ENCODE data around the gene PCYT1A. TPM values are rescaled to one million over a fixed set of nuclear protein-coding genes. Genes with fewer than 3 reads are reported as not detected.

The PCYT1A gene
- total RNA-seq, 2 donors from 2014 or later: 30.9 to 47.8 TPM

DNA sequence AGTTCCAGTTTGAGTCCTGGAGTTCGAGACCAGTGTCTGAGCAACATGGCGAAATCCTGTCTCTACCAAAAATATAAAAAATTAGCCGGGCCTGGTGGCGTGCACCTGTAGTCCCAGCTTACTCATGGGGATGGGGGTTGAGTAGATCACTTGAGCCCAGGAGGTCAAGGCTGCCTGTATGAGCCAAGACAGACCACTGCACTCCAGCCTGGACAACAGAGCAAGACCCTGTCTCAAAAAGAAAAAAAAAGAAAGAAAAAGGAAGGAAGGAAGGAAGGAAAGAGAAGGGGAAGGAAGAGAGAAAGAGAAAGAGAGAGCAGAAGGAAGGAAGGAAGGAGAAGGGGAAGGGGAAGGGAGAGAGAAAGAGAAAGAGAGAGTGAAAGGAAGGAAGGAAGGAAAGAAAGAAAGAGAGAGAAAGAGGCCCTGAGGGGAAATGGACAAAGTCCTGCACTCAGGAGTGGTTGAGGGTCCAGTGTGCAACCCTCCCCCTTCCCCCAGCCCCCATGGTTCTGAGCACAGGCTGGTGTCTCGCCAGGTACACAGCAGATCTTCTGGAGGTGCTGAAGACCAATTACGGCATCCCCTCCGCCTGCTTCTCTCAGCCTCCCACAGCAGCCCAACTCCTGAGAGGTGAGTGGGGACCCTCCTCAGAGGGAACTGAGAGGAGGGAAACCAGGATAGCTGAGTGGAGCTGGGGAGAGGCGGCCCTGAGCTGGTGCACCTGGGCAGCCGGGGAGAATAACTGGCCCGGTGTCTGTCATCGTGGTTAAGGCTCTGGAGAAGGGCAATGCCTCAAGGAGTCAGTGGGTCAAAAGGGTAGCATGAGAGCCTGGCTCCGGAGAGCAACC, 70.0 kb downstream of the PCYT1A start:
- no peak overlapping the region for H3K27ac ChIP-seq
- DNase-seq: no peak
- no peaks in the 10 kb centered on the region for H3K27me3 ChIP-seq
- no peak overlapping the region for H3K4me3 ChIP-seq
- H3K4me1 ChIP-seq: peaks cover 11% of the 10 kb centered on the region
- intact Hi-C loops (cut with DNase I): no loop called here
- 87 to 94% methylated on average over 12 of the region's 12 CpGs for WGBS, 2 donors
- no peaks in the 10 kb centered on the region for H3K9me3 ChIP-seq
- no peak for ATAC-seq
- TF ChIP-seq, protein P1, sequence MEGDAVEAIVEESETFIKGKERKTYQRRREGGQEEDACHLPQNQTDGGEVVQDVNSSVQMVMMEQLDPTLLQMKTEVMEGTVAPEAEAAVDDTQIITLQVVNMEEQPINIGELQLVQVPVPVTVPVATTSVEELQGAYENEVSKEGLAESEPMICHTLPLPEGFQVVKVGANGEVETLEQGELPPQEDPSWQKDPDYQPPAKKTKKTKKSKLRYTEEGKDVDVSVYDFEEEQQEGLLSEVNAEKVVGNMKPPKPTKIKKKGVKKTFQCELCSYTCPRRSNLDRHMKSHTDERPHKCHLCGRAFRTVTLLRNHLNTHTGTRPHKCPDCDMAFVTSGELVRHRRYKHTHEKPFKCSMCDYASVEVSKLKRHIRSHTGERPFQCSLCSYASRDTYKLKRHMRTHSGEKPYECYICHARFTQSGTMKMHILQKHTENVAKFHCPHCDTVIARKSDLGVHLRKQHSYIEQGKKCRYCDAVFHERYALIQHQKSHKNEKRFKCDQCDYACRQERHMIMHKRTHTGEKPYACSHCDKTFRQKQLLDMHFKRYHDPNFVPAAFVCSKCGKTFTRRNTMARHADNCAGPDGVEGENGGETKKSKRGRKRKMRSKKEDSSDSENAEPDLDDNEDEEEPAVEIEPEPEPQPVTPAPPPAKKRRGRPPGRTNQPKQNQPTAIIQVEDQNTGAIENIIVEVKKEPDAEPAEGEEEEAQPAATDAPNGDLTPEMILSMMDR (IDR thresholded peaks at IDR 0.05): no peak
- TF ChIP-seq POLR2A (IDR thresholded peaks at IDR 0.05): no peak
- no peaks in the 10 kb centered on the region for H3K36me3 ChIP-seq (replicated peaks in 1 of 2; ENCODE audit: insufficient read depth in 1 of 2, low read depth in 2 of 2)

DNA sequence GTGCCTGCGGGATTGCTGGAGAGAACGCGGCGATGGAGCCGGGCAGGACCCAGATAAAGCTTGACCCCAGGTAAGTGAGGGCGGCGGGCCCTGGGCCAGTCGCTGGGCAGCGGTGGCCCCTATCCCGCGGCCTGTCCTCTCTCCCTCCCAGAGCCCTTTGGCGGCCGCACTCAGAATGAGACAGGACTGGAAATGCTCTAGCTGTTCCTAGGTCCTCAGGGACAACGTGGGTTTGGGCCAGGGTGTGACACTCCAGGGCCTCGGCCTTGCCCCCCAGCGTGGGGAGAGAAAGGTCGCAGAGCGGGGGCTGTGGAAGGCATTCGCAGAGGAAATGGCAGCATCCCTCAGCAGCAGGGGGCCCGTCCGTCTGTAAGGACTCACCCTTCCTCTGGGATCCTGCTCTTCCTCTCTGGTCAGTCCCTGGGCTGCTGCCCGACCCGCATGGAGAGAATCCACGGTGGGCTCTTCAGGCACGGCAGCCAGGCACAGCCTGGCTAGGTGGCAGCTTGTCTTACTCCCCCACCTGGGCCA, 70.8 kb downstream of the PCYT1A start:
- Histone ChIP-seq H3K4me3 (no peak overlapping the region), H3K27me3 (no peaks in the 10 kb centered on the region), H3K9me3 (no peaks in the 10 kb centered on the region), H3K27ac (no peak overlapping the region), H3K4me1 (peaks cover 11% of the 10 kb centered on the region), H3K36me3 (replicated peaks in 1 of 2; ENCODE audit: insufficient read depth in 1 of 2, low read depth in 2 of 2) (no peaks in the 10 kb centered on the region)
- ATAC-seq (peak; percentile 30), DNase-seq (no peak)
- intact Hi-C loops (cut with DNase I): no loop called here
- TF ChIP-seq POLR2A (IDR thresholded peaks at IDR 0.05): no peak
- TF ChIP-seq, protein P1 (IDR thresholded peaks at IDR 0.05): no peak
- WGBS, 2 donors: 25 to 33% methylated on average over 1 to 24 of the region's 25 CpGs

DNA sequence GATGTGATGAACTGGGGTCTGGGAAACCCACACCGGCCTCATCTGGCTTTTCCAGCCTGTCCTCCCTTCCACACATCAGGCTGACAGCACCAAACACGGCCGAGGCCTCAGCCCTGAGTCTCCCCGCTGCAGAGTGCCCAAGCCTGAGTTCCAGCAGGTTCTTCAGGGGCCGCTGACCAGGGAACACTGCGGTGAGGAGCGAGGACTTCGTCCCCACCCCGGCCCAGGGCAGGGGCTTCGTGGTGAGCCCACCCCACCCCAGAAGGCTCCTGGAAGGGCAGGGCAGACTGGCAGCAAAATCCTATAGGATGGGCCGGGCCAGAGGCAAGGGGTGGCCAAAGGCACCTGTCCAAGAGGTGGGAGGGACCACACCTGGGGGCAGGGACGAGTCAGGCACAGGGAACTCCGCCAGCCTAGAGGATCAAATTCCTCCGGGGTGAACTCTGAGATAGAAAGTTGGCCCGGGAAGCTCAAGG, 71.4 kb downstream of the PCYT1A start, which contains the start of gene SLC51A:
SLC51A (plus strand) TSS at position 446 of the 476 bp plus-strand sequence. CDS start 179 bp downstream, outside the sequence.
- no peak within 1 kb of the TSS for H3K27ac ChIP-seq
- H3K9me3 ChIP-seq: no peaks in the 10 kb centered on the region
- 41 to 43% methylated on average over 13 to 15 of the region's 15 CpGs for WGBS, 2 donors
- peak in 2 of 4 donors; percentile 53 to 69 for DNase-seq
- peak; percentile 49 for ATAC-seq
- intact Hi-C loops (cut with DNase I): no loop called here
- peaks cover 11% of the 10 kb centered on the region for H3K4me1 ChIP-seq
- TF ChIP-seq, protein P1 (IDR thresholded peaks at IDR 0.05): no peak
- H3K4me3 ChIP-seq: no peak within 1 kb of the TSS
- H3K27me3 ChIP-seq: no peaks in the 10 kb centered on the region
- no peaks in the 10 kb centered on the region for H3K36me3 ChIP-seq (replicated peaks in 1 of 2; ENCODE audit: insufficient read depth in 1 of 2, low read depth in 2 of 2)

DNA sequence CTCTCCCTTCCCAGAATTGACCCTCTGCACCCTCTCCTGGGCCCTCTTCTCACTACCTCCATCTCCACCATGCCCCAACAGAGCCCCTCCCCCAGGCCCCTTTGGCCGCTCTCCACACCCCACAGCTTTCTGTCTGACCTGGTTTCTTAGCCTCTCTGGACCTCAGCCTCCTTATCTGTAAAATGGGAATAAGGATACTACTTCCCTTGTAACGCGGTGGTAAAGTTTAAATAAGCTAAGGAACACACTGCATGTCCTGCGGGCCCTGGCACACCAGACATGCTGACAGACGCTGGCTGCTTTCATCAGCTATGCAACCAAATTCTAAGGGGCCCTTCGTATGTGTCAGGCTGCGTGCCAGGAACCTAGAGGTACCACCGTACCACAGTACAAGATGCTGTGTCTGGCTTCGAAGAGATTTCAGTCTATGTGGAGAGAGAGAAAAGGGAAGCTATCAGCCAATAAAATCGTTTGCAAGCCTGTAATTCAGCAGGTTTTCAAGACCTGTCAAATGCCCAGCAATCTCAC, 72.0 kb downstream of the PCYT1A start:
- intact Hi-C loops (cut with DNase I): no loop called here
- Histone ChIP-seq H3K4me3 (no peak overlapping the region), H3K9me3 (no peaks in the 10 kb centered on the region), H3K27ac (no peak overlapping the region), H3K4me1 (peaks cover 11% of the 10 kb centered on the region), H3K36me3 (replicated peaks in 1 of 2; ENCODE audit: insufficient read depth in 1 of 2, low read depth in 2 of 2) (no peaks in the 10 kb centered on the region), H3K27me3 (no peaks in the 10 kb centered on the region)
- ATAC-seq: no peak
- WGBS, 2 donors: 72 to 80% methylated on average over 10 of the region's 10 CpGs
- TF ChIP-seq, protein P1 (IDR thresholded peaks at IDR 0.05): no peak
- TF ChIP-seq POLR2A (IDR thresholded peaks at IDR 0.05): no peak
- no peak for DNase-seq
